GM18873 (cell line): Measurements from ENCODE around the gene PDCD1.

ENCODE experiments used
- ATAC-seq: cut with Tn5 transposase; IDR thresholded peaks from one replicate; pipeline ENCODE4 v1.9.1; 2021; ENCODE audit warnings: mild to moderate bottlenecking, moderate library complexity, moderate number of reproducible peaks; ENCODE audit not compliant: unreplicated experiment, low FRiP score

The PDCD1 gene

GRCh38 chr2:241854342-241855244 is 4.1 kb downstream of the PDCD1 start:
- ATAC-seq: no peak

GRCh38 chr2:241853651-241854341 is 4.9 kb downstream of the PDCD1 start:
- no peak for ATAC-seq

- ATAC-seq: no peak
Observed at GRCh38 chr2:241852981-241853631, 5.6 kb downstream of the PDCD1 start.

- no peak for ATAC-seq
Observed at GRCh38 chr2:241852116-241852980, 6.3 kb downstream of the PDCD1 start.

GRCh38 chr2:241851325-241852115 is 7.2 kb downstream of the PDCD1 start:
- no peak for ATAC-seq

- ATAC-seq: no peak
Observed at GRCh38 chr2:241850544-241851324, 8.0 kb downstream of the PDCD1 start.

- ATAC-seq: no peak
Observed at GRCh38 chr2:241849616-241850543, 8.8 kb downstream of the PDCD1 start.

GRCh38 chr2:241848761-241849615 is 9.7 kb downstream of the PDCD1 start:
- no peak for ATAC-seq

GRCh38 chr2:241846406-241846805 is 12.3 kb downstream of the PDCD1 start:
- ATAC-seq: no peak

GRCh38 chr2:241844831-241845578 is 13.7 kb downstream of the PDCD1 start:
- ATAC-seq: no peak

- ATAC-seq: no peak
Observed at GRCh38 chr2:241844066-241844728, 14.5 kb downstream of the PDCD1 start.

GRCh38 chr2:241843321-241844065 is 15.2 kb downstream of the PDCD1 start:
- ATAC-seq: no peak

- ATAC-seq: no peak
Observed at GRCh38 chr2:241842620-241843211, 16.0 kb downstream of the PDCD1 start.

- no peak for ATAC-seq
Observed at GRCh38 chr2:241842067-241842415, 16.7 kb downstream of the PDCD1 start.
